GM12865 (cell line): Measurements from ENCODE around the gene PRDM5.

ENCODE experiments used
- DNase-seq: peaks from one replicate; pipeline ENCODE4 v3.0.0; 2010; ENCODE audit warnings: low read depth
- H3K4me3 ChIP-seq: 2 replicates; pipeline ENCODE4 v1.5.1; 2011; ENCODE audit warnings: mild to moderate bottlenecking, low read depth, low read length, control low read depth
- TF ChIP-seq, protein P1 (sequence below): IDR thresholded peaks from 2 replicates; pipeline ENCODE4 v1.5.1; 2011; ENCODE audit warnings: low read length, control low read depth, low read depth, inconsistent platforms; ENCODE audit not compliant: insufficient read depth; ENCODE audit errors: missing control alignments

PRDM5 gene

DNA sequence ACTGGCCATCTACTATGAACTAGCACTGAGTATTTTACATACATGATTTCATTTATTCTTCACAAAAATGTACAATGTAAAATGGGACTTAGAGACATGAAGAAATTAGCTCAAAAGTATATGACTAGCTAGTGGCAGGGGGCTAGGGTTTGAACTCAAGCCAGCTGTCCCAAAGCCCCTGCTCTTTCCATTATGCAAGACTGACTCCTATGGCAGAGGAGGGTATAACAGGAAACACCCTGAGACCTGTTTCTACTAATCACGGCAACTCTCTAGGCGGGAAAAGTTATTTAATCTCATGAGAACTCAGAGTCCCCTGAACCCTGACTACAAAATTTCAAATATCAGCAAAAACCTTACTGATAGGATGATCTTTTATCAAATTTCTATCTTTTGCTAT, 150.6 kb downstream of the PRDM5 start:
- no peak for DNase-seq
- TF ChIP-seq, protein P1, sequence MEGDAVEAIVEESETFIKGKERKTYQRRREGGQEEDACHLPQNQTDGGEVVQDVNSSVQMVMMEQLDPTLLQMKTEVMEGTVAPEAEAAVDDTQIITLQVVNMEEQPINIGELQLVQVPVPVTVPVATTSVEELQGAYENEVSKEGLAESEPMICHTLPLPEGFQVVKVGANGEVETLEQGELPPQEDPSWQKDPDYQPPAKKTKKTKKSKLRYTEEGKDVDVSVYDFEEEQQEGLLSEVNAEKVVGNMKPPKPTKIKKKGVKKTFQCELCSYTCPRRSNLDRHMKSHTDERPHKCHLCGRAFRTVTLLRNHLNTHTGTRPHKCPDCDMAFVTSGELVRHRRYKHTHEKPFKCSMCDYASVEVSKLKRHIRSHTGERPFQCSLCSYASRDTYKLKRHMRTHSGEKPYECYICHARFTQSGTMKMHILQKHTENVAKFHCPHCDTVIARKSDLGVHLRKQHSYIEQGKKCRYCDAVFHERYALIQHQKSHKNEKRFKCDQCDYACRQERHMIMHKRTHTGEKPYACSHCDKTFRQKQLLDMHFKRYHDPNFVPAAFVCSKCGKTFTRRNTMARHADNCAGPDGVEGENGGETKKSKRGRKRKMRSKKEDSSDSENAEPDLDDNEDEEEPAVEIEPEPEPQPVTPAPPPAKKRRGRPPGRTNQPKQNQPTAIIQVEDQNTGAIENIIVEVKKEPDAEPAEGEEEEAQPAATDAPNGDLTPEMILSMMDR = peak; percentile 26
- H3K4me3 ChIP-seq = no peak overlapping the region

DNA sequence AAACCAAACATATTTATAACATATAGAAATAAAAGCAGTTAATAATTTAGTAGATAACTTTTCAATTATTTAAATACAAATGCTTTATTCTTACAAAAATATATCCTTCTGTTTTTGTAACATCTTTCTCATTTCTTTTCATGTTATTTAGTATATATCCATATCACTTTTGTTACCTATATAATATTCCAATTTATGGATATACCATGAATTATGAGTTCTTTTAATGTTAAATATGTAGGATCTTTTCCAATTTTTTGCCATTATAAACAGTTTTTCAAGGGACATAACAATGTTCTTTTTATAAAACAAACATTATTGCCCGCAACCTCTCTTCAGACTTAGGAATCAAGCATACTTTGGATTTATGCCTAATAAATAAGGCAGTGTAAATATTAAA, 151.6 kb downstream of the PRDM5 start:
- TF ChIP-seq, protein P1 = no peak
- no peak overlapping the region for H3K4me3 ChIP-seq
- no peak for DNase-seq

DNA sequence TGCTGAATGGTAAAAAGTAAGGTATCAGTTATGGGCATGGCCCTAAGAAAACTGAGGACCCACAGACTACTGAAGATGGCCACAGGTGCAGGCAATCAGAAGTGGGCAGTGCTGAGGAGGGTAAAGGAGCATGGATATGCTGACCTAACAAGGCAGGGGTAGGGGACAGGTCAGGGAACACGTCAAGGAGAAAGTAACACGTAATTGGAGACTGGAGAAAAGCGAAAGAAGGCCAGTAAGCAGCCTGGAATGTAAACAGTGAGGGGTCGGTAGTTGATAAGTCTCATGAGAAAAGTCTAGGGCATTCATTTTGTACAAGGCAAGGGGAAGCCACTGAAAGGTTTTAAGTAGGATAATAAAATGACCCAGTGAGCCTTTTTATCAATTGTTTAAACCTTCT, 153.3 kb downstream of the PRDM5 start:
- no peak overlapping the region for H3K4me3 ChIP-seq
- no peak for DNase-seq
- TF ChIP-seq, protein P1 = no peak

DNA sequence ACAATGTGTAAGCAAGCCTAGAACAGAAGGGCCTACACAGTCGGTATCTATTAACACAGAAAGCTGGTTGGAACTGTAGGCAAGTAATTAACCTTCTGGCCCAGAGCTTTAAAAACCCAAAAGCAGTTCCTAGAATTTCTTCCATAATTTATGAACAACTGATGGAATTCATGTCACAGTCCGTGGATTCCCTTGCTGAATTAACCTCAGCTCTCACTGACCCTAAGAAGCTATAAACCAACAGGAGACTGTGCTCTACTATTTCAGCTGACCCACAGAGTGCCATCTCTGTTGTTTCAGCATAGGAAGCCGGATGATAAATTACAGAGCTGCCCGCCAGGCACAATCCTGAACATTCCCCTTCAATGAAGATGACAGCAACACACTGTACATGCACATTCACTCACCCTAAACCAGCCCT, 157.3 kb downstream of the PRDM5 start:
- H3K4me3 ChIP-seq = no peak overlapping the region
- DNase-seq = no peak

DNA sequence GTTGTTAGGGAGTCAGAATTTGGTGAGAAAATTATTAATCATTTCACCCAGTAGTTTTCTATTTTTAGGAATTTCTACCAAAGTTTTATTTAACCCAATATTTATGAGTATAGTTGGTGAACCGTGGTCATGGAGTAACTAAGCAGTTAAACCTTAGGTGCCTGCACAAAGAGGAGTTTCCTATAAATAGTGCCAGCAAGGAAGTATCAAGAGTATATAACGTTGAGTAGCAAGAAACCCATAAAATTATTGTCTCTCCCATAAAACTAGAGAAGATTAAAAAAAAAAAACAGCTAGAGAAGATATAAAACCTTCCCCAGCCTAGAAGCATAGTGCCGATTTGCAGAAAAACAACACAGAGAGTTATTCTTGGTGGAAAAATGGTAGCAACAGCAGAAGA, 158.9 kb downstream of the PRDM5 start:
- TF ChIP-seq, protein P1 = no peak
- no peak overlapping the region for H3K4me3 ChIP-seq

More for the DNA sequence above, 157.3 kb downstream of the PRDM5 start:
- TF ChIP-seq, protein P1 = no peak

GRCh38 chr4:120761070-120761469, 161.5 kb downstream of the PRDM5 start:
- no peak overlapping the region for H3K4me3 ChIP-seq
- no peak for DNase-seq
- TF ChIP-seq, protein P1 = no peak

More for the DNA sequence above, 158.9 kb downstream of the PRDM5 start:
- DNase-seq = no peak

DNA sequence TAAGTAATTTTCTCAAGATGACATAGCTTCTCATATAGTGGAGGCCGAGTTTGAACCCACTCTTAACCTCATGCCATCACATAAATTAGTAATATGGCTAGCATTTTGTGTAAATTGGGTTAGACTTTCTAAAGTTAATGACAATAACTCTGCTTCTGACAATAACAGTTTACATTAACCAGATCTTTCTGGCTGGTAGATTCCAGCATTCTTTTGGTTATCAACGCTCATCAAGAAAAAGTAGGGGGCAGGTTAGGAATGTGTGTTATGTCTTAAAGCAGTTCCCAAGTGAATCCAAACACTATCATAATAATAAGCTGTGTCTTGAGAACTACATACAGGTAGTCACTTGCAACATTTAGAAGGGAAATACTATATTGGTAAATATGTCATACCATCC, 162.5 kb downstream of the PRDM5 start:
- DNase-seq = no peak
- TF ChIP-seq, protein P1 = no peak
- no peak overlapping the region for H3K4me3 ChIP-seq
